Adrenal gland (tissue), 12 donors: Measurements from ENCODE around the gene CCL5. TPM values are rescaled to one million over a fixed set of nuclear protein-coding genes. Genes with fewer than 3 reads are reported as not detected.

ENCODE experiments used
- DNase-seq, 7 donors: peaks; one replicate each; pipeline ENCODE4 v3.0.0-alpha.2; 2019 to 2020
- H3K27ac ChIP-seq, 5 donors: fragments of 200-600 bp; sonication (generic) in 4 of 5; 1 replicate in 3 of 5; 2 replicates in 2 of 5; pipeline versions ENCODE4 v1.5.1 to v1.8.0; 2016 to 2020; ENCODE audit warnings: mild to moderate bottlenecking in 1 of 5
- H3K27me3 ChIP-seq: fragments of 200-600 bp; 2 replicates; pipeline ENCODE4 v1.8.0; 2021
- H3K36me3 ChIP-seq, 2 donors: fragments of 200-600 bp; replicated peaks in 1 of 2; 1 replicate in 1 of 2; 2 replicates in 1 of 2; pipeline versions ENCODE4 v1.5.1 to v1.8.0; 2018 to 2022
- H3K4me1 ChIP-seq, 2 donors: fragments of 200-600 bp; replicated peaks in 1 of 2; 1 replicate in 1 of 2; 2 replicates in 1 of 2; pipeline versions ENCODE4 v1.5.1 to v1.8.0; 2018 to 2021
- H3K4me3 ChIP-seq, 4 donors: fragments of 200-600 bp; sonication (generic) in 3 of 4; one replicate each; pipeline ENCODE4 v1.5.1; 2016 to 2018
- H3K9me3 ChIP-seq, 3 donors: fragments of 200-600 bp; sonication (generic) in 1 of 3; replicated peaks in 1 of 3; 1 replicate in 2 of 3; 2 replicates in 1 of 3; pipeline versions ENCODE4 v1.5.1 to v1.8.0; 2016 to 2021
- POLR2A ChIP-seq, 2 donors: fragments of 450-650 bp; IDR thresholded peaks; one replicate each; pipeline ENCODE4 v1.6.1; 2017; ENCODE audit warnings: antibody characterized with exemption in 2 of 2, mild to moderate bottlenecking in 2 of 2, moderate library complexity in 1 of 2
- WGBS, 4 donors: extraction: QIAGEN DNeasy Blood & Tissue Kit in 2 of 4; methylation state at CpG; one replicate each; pipeline versions ENCODE4 v1.1.5 to v1.1.7; 2013 to 2017; 5-methylcytosine and 5-hydroxymethylcytosine counted together
- intact Hi-C, 2 donors: fragments of 100-400 bp; cut with DNase I; formaldehyde crosslinking; loops; one replicate each; pipeline versions ENCODE4 v1.14.1 to v1.15.0; 2022 to 2023
- polyA plus RNA-seq, 3 donors: library from polyadenylated mRNA; stranded (reverse); fragments of 200-250 nt in 2 of 3; fragments of 350-450 nt in 1 of 3; fragmentation: Illumina TruSeq in 1 of 3; extraction: RNeasy Lipid Tissue Mini Kit (QIAGEN cat#74804) in 1 of 3; gene quantifications; one replicate each; pipeline ENCODE4 v1.2.3, GENCODE V29; 2013 to 2014
- total RNA-seq, 9 donors: library from RNA; depleted of rRNA in 4 of 9; stranded (reverse); fragments of >200 nt in 4 of 9; fragments of 120-200 nt in 1 of 9; fragmentation: NEBNext Ultra II Directional in 1 of 9; extraction: Animal tissue kit (Norgen Biotek cat#: 25700) in 1 of 9; gene quantifications; one replicate each; pipeline versions ENCODE4 v1.1.0 to v1.2.4, GENCODE V29; 2013 to 2023
- TF ChIP-seq, protein P1 (sequence below), 6 experiments: fragments of 450-650 bp in 4 of 6; fragments of 200-600 bp in 2 of 6; sonication (generic) in 1 of 6; IDR thresholded peaks; 1 replicate in 5 of 6; 2 replicates in 1 of 6; pipeline versions ENCODE4 v1.5.1 to v1.8.0; 2016 to 2021; ENCODE audit warnings: antibody characterized with exemption in 6 of 6, mild to moderate bottlenecking in 2 of 6, moderate library complexity in 1 of 6
- donor health status: healthy with polysubstance abuse.
- donor health status: Bipolar disorder and iron deficiency.
- donor health status: DM: yes; HTN: yes; CAD: no.
- donor health status: DM: no; HTN: no; CAD: no.
- donor health status: DM: no; HTN: no; CAD: no.
- donor health status: DM: yes; HTN: yes; CAD: no.

Gene CCL5
- total and polyA plus RNA-seq, 12 donors = 0.83 to 10.7 (median 4.9) TPM

DNA sequence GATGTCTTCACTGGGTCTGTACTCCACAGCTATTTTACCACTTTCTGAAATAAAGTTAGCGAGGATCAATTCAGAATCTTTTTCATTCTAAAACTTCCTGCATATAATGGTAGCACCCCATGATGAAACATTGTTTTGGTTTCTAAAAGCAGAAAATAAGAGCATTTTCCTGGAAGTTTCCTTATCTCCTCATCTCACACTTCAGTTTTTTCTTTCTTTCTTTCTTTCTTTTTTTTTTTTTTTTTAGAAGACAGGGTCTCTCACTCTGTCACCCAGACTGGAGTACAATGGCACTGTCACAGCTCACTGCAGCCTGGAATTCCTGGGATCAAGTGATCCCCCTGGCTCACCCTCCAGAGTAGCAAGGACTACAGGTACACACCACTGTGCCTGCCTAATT is 40.1 kb upstream of the CCL5 start:
- WGBS, 4 donors = 87 to 97% (median 91%) methylated on average over 1 of the region's 1 CpG
- TF ChIP-seq POLR2A (IDR thresholded peaks at IDR 0.05) = no peak
- TF ChIP-seq, protein P1, sequence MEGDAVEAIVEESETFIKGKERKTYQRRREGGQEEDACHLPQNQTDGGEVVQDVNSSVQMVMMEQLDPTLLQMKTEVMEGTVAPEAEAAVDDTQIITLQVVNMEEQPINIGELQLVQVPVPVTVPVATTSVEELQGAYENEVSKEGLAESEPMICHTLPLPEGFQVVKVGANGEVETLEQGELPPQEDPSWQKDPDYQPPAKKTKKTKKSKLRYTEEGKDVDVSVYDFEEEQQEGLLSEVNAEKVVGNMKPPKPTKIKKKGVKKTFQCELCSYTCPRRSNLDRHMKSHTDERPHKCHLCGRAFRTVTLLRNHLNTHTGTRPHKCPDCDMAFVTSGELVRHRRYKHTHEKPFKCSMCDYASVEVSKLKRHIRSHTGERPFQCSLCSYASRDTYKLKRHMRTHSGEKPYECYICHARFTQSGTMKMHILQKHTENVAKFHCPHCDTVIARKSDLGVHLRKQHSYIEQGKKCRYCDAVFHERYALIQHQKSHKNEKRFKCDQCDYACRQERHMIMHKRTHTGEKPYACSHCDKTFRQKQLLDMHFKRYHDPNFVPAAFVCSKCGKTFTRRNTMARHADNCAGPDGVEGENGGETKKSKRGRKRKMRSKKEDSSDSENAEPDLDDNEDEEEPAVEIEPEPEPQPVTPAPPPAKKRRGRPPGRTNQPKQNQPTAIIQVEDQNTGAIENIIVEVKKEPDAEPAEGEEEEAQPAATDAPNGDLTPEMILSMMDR (IDR thresholded peaks at IDR 0.05) = no peak

DNA sequence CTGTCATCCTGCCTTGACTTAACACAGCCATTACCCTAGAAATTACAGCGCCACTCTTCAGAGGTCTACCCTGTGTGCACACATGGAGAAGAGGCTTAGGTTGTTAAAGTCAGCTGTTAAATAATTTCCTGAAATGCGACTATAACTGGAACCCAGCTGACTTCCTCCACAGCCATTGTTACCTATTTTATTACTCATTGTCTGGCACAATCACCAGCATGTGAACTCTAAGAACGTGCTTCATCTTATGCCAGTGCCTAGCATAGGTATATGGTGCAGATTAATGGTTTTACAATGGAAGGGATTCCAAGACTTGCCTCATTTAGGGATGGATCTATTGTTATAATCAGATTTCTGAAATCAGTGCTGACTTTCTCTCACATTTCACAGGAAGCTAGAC is 38.5 kb upstream of the CCL5 start:
- no peak for DNase-seq
- H3K4me1 ChIP-seq = no peaks in the 10 kb centered on the region
- 71 to 81% (median 71%) methylated on average over 3 of the region's 3 CpGs for WGBS, 4 donors
- no peaks in the 10 kb centered on the region for H3K9me3 ChIP-seq
- TF ChIP-seq POLR2A (IDR thresholded peaks at IDR 0.05) = no peak
- TF ChIP-seq, protein P1 (IDR thresholded peaks at IDR 0.05) = no peak
- no peak overlapping the region for H3K27ac ChIP-seq
- H3K36me3 ChIP-seq = no peaks in the 10 kb centered on the region
- no peaks in the 10 kb centered on the region for H3K27me3 ChIP-seq
- intact Hi-C loops = no loop called here
- H3K4me3 ChIP-seq = no peak overlapping the region

More for the DNA sequence above, 40.1 kb upstream of the CCL5 start:
- no peak overlapping the region for H3K27ac ChIP-seq
- DNase-seq = no peak
- intact Hi-C loops = no loop called here
- H3K9me3 ChIP-seq = no peaks in the 10 kb centered on the region
- no peaks in the 10 kb centered on the region for H3K36me3 ChIP-seq
- no peak overlapping the region for H3K4me3 ChIP-seq
- no peaks in the 10 kb centered on the region for H3K27me3 ChIP-seq
- no peaks in the 10 kb centered on the region for H3K4me1 ChIP-seq

DNA sequence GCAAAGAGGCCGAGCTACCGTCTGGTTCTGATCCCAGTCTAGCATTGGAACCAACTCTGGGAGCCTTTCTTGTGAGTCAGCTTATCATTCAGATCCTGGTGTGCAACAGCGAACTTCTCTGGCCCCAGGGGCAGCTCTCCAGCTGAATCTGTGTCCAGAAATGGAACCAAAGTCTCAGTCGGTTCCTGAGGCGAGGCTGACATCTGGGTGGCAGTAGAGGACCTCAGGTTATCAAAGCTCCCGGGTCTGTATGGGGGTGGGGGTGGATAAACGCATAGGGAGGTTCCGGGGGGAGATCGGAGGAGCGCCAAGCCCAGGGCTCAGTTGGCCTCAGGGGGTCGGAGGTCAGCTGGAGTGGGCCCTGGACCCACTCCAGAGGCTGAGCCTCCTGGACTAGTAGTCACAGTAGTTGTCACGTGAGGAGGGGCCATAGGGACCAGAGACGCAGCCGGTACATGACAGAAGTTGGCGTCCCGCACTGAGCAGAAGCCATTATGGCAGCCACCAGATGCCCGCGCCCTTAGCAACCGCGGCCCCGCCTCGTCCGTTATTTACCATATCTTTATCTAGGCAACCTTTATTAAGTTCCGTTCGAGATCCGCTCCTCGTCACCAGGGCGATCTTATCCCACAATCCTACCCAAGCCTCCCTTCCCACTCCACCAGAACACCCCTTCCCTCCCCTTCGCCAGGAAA is 37.5 kb upstream of the CCL5 start:
- H3K27me3 ChIP-seq = no peaks in the 10 kb centered on the region
- no peak overlapping the region for H3K27ac ChIP-seq
- no peak for DNase-seq
- H3K4me1 ChIP-seq = no peaks in the 10 kb centered on the region
- no peaks in the 10 kb centered on the region for H3K9me3 ChIP-seq
- WGBS, 4 donors = 94 to 97% (median 95%) methylated on average over 20 to 29 of the region's 29 CpGs
- no peak for TF ChIP-seq POLR2A (IDR thresholded peaks at IDR 0.05)
- no peak overlapping the region for H3K4me3 ChIP-seq
- intact Hi-C loops = no loop called here
- no peaks in the 10 kb centered on the region for H3K36me3 ChIP-seq

DNA sequence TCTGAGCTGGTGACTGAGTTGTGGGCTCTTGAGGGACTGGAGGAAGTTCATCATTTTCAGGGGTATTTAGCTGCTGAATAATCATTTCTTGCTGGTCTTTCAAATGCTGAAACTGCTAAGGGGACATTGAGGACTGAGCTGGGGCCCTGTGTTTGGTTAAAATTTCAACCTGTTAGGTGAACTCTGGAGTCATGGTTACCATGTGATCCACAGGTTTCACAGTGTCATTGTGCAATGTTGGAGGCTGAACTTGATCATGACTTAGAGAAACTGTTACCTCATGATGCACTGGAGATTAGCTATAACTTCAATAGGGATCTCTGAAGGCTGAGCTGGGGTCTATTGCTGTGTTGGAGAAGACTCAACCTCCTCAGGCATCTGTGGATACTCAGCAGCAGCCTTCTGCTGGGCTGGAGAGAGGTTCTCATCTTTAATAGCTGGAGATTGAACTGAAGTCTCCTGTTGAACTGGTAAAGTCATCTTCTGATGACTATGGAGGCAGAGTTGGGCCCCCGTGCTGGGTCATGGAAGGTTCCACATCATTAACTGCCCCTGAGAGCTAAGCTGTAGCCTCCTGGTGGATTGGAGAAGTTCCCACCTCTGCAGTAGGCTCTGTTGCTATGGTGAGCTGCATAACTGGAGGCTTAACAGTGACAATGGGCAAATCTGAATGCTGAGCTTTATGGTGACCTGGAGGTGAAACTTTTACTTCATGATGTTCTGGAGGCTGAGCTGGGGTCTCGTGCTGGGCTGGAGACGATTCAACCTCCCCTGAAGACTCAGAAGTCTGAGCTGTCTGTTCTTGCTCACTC is 35.2 kb upstream of the CCL5 start:
- no peak for TF ChIP-seq POLR2A (IDR thresholded peaks at IDR 0.05)
- TF ChIP-seq, protein P1 (IDR thresholded peaks at IDR 0.05) = no peak
- Histone ChIP-seq H3K4me1 (no peaks in the 10 kb centered on the region), H3K27me3 (no peaks in the 10 kb centered on the region), H3K4me3 (no peak overlapping the region), H3K27ac (no peak overlapping the region), H3K9me3 (no peaks in the 10 kb centered on the region), H3K36me3 (no peaks in the 10 kb centered on the region)
- intact Hi-C loops = no loop called here
- DNase-seq = no peak
- 70 to 90% (median 78%) methylated on average over 2 to 3 of the region's 3 CpGs for WGBS, 4 donors
